Loucy (cell line): ENCODE measurements around the gene ABHD2.
"Not testable (repeated sequence)": the region's sequence is repeated elsewhere in the genome, so short reads cannot be mapped to it uniquely, and the experiment has no call there.

ENCODE experiments used
- H2AFZ ChIP-seq: fragments of 200-600 bp; sonication (generic); 2 replicates; pipeline ENCODE4 v1.6.0; 2016; ENCODE audit warnings: antibody characterized with exemption, mild to moderate bottlenecking, low read length, moderate library complexity
- H3F3A ChIP-seq: fragments of 200-600 bp; 2 replicates; pipeline ENCODE4 v1.6.0; 2016; ENCODE audit warnings: antibody characterized with exemption, low read depth, mild to moderate bottlenecking
- H3K27me3 ChIP-seq: fragments of 200-600 bp; sonication (generic); 2 replicates; pipeline ENCODE4 v1.6.1; 2014; ENCODE audit warnings: low read length, mild to moderate bottlenecking; ENCODE audit not compliant: insufficient read depth, poor library complexity, severe bottlenecking
- H3K36me3 ChIP-seq: fragments of 200-600 bp; sonication (generic); 2 replicates; pipeline ENCODE4 v1.6.1; 2016; ENCODE audit warnings: low read length; ENCODE audit not compliant: insufficient read depth
- H3K4me1 ChIP-seq: fragments of 200-600 bp; sonication (generic); 2 replicates; pipeline ENCODE4 v1.5.1; 2014; ENCODE audit warnings: low read length, mild to moderate bottlenecking; ENCODE audit not compliant: insufficient read depth, poor library complexity, severe bottlenecking
- H3K4me2 ChIP-seq: fragments of 200-600 bp; sonication (generic); 2 replicates; pipeline ENCODE4 v1.6.0; 2014; ENCODE audit warnings: antibody characterized with exemption, low read length, low read depth, mild to moderate bottlenecking; ENCODE audit not compliant: poor library complexity, severe bottlenecking
- H3K4me3 ChIP-seq: fragments of 200-600 bp; sonication (generic); 2 replicates; pipeline ENCODE4 v1.5.1; 2014; ENCODE audit warnings: low read length, mild to moderate bottlenecking, mixed read lengths; ENCODE audit not compliant: poor library complexity, severe bottlenecking
- H3K79me2 ChIP-seq: fragments of 200-600 bp; sonication (generic); 2 replicates; pipeline ENCODE4 v1.6.1; 2014; ENCODE audit warnings: low read length; ENCODE audit not compliant: insufficient read depth
- H3K9ac ChIP-seq: fragments of 200-600 bp; sonication (generic); 2 replicates; pipeline ENCODE4 v1.6.0; 2014; ENCODE audit warnings: mild to moderate bottlenecking, low read depth, low read length, moderate library complexity; ENCODE audit not compliant: poor library complexity, severe bottlenecking
- H3K9me2 ChIP-seq: fragments of 200-600 bp; sonication (generic); replicated peaks from 2 replicates; pipeline ENCODE4 v1.6.1; 2016; ENCODE audit warnings: low read depth, low read length, mixed read lengths
- H3K9me3 ChIP-seq: fragments of 200-600 bp; sonication (generic); 2 replicates; pipeline ENCODE4 v1.6.1; 2014; ENCODE audit warnings: mild to moderate bottlenecking, antibody characterized with exemption, low read length, low read depth; ENCODE audit not compliant: insufficient read depth
- H4K20me1 ChIP-seq: fragments of 200-600 bp; sonication (generic); 2 replicates; pipeline ENCODE4 v1.6.0; 2014; ENCODE audit warnings: antibody characterized with exemption, low read length, mild to moderate bottlenecking; ENCODE audit not compliant: insufficient read depth, poor library complexity, severe bottlenecking
- EZH2phosphoT487 ChIP-seq: fragments of 200-600 bp; IDR thresholded peaks from 2 replicates; pipeline ENCODE4 v1.6.1; 2018; ENCODE audit warnings: antibody characterized with exemption, mild to moderate bottlenecking, moderate library complexity, borderline replicate concordance
- TF ChIP-seq, protein P1 (sequence below): fragments of 200-600 bp; sonication (generic); conservative IDR thresholded peaks from 2 replicates; pipeline ENCODE4 v1.5.1; 2014; ENCODE audit warnings: mild to moderate bottlenecking, antibody characterized with exemption, low read length

The ABHD2 gene

DNA sequence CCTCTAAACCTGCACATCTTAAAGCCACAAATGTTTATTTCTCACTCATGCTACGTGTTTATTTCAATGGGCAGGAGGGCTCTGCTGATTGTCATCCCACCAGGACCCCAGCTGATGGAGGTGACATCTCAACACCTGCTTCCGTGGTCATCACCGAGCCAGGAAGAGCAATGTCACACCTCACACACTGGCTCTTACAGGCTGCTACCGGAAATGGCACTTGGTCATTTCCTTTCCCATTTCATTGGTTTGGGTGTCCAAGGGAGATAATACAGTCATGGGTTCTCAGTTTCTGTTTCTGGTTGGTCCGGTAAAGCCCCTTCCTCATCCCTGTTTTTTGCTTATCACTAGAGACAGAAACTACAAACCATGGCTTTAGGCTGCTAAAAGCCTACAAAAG is 41.9 kb downstream of the ABHD2 start:
- Histone ChIP-seq H3K27me3 (no peaks in the 10 kb centered on the region), H3K79me2 (no peaks in the 10 kb centered on the region), H4K20me1 (no peaks in the 10 kb centered on the region), H3K9me3 (no peaks in the 10 kb centered on the region), H3K4me3 (peak overlapping the region; percentile 12), H3K4me2 (peak overlapping the region; percentile 46), H3F3A (peaks cover 9% of the 10 kb centered on the region; the same call in 1 of the 2 replicates), H3K36me3 (peaks cover 34% of the 10 kb centered on the region; the same call in 1 of the 2 replicates), H2AFZ (no peak overlapping the region), H3K9me2 (no peaks in the 10 kb centered on the region), H3K4me1 (peaks cover 52% of the 10 kb centered on the region), H3K9ac (peak overlapping the region; percentile 30)
- TF ChIP-seq, protein P1, sequence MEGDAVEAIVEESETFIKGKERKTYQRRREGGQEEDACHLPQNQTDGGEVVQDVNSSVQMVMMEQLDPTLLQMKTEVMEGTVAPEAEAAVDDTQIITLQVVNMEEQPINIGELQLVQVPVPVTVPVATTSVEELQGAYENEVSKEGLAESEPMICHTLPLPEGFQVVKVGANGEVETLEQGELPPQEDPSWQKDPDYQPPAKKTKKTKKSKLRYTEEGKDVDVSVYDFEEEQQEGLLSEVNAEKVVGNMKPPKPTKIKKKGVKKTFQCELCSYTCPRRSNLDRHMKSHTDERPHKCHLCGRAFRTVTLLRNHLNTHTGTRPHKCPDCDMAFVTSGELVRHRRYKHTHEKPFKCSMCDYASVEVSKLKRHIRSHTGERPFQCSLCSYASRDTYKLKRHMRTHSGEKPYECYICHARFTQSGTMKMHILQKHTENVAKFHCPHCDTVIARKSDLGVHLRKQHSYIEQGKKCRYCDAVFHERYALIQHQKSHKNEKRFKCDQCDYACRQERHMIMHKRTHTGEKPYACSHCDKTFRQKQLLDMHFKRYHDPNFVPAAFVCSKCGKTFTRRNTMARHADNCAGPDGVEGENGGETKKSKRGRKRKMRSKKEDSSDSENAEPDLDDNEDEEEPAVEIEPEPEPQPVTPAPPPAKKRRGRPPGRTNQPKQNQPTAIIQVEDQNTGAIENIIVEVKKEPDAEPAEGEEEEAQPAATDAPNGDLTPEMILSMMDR: no peak
- no peak for TF ChIP-seq EZH2phosphoT487

DNA sequence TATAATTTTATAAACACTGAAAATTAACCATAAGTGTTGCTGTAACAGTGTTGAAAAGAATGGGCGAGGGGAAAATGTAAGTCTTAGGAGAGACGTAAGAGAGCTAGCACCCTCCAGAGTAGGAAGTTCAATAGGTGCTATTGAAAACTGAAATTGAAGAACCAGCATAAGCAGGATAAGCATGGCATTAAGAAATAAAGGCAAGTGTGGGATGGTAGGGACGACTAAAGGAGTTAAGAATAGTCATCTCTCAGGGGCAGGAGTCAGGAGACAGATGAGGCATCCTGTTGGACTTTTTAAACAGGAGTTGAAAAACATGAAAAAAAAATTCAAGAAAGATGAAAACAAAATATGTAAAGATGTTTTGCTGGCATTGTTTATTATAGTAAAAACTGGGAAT is 43.5 kb downstream of the ABHD2 start:
- Histone ChIP-seq H3K9ac (peak overlapping the region; percentile 65), H3F3A (peaks cover 9% of the 10 kb centered on the region; the same call in 1 of the 2 replicates), H3K36me3 (peaks cover 18% of the 10 kb centered on the region; the same call in 1 of the 2 replicates), H3K27me3 (no peaks in the 10 kb centered on the region), H3K4me3 (no peak overlapping the region), H4K20me1 (no peaks in the 10 kb centered on the region), H2AFZ (no peak overlapping the region), H3K9me3 (no peaks in the 10 kb centered on the region), H3K79me2 (0 out of 2 replicates have a peak, but pooled peaks cover 7% of the 10 kb centered on the region), H3K9me2 (no peaks in the 10 kb centered on the region), H3K4me2 (peak overlapping the region; percentile 89), H3K4me1 (peaks cover 59% of the 10 kb centered on the region)
- TF ChIP-seq EZH2phosphoT487: no peak
- TF ChIP-seq, protein P1: no peak

DNA sequence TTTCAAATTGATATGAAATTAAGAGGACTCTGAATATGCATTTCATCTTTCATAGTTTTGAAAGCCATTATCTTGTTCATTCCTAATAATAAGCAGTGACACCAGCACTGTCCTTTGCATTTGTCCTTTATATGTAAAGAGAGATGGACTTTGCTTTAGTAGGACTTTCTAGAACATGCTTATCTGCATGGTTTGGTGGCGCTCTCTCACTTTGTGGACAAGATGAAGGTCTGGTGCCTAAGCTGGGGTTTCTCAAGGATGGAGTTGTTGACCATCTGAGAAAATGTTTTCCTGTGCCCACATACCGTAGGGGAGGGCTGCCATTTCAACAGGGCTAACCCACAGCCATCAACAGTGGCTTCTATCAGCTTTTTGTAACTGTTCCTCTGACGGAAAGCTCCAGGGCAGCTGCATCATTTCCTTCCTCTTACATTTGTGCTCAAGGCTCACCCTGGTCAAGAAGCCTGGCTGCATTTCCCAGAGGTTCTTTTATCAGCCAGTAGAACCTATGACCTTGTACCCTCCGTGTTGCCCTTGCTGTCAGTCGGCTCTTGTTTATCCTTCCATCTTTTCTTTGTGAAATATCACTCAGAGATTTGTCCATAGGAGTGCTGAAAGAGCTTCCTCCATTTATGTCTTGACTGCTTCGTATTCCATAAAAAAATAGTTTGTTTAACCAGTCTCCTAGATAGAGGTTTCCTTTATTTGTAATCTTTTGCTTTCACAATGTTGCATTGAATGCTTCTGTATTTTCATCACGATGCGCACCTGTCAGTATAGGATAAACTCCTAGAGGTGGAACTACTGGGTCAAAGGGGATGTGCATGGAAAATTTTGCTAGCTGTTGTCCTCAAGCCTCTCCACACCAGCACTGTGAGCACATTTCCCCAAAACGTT is 44.6 kb downstream of the ABHD2 start:
- Histone ChIP-seq H3K4me1 (peaks cover 71% of the 10 kb centered on the region), H3F3A (peaks cover 9% of the 10 kb centered on the region; the same call in 1 of the 2 replicates), H3K4me2 (peak overlapping the region; percentile 89), H3K9ac (peak overlapping the region; percentile 65), H3K9me3 (no peaks in the 10 kb centered on the region), H4K20me1 (no peaks in the 10 kb centered on the region), H3K79me2 (peaks cover 13% of the 10 kb centered on the region; the same call in 1 of the 2 replicates), H2AFZ (peak overlapping the region; percentile 47), H3K36me3 (peaks cover 10% of the 10 kb centered on the region; the same call in 1 of the 2 replicates), H3K4me3 (peak overlapping the region; percentile 59), H3K27me3 (no peaks in the 10 kb centered on the region), H3K9me2 (no peaks in the 10 kb centered on the region)
- TF ChIP-seq EZH2phosphoT487: no peak
- TF ChIP-seq, protein P1: no peak; the same call in 1 of the 2 replicates

DNA sequence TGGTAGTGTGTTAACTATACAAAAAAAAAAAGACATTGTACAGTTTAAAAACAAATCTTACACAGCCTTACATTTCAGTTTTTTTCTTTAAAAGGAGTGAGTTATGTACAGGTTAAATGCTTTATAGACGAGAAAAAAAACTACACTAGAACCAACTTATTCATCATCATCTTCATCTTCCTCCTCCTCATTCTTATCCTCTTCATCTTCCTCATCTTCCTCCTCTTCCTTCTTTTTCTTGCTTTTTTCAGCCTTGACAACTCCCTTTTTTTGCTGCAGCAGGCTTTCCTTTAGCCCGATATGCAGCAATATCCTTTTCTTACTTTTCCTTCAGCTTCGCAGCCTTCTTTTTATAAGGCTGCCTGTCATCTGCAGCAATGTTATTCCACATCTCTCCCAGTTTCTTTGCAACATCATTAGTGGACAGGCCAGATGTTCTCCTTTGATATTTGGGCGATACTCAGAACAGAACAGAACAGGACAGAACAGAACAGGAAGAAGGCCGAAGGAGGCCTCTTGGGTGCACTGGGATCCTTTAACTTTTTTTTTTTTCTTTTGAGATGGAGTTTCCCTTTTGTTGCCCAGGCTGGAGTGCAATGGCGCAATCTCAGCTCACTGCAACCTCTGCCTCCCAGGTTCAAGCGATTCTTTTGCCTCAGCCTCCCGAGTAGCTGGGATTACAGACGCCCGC is 47.3 kb downstream of the ABHD2 start:
- not testable (repeated sequence) for H4K20me1 ChIP-seq
- peaks cover 69% of the 10 kb centered on the region for H3K4me1 ChIP-seq

More for the DNA sequence above, 47.3 kb downstream of the ABHD2 start:
- not testable (repeated sequence) for H3K27me3 ChIP-seq, H3K9me3 ChIP-seq, H3K9ac ChIP-seq, H3K36me3 ChIP-seq, H3K4me2 ChIP-seq, H3K4me3 ChIP-seq, H3K9me2 ChIP-seq, H2AFZ ChIP-seq, H3F3A ChIP-seq
- peaks cover 25% of the 10 kb centered on the region; the same call in 1 of the 2 replicates for H3K79me2 ChIP-seq
